ENCODE results near the gene TBATA.
"Not testable (repeated sequence)": the region's sequence is repeated elsewhere in the genome, so short reads cannot be mapped to it uniquely, and the experiment has no call there.

GRCh38 chr10:70768026-70768685 lies 17.0 kb downstream of the TBATA start:
- TF ChIP-seq CTCF, POLR2A (IDR thresholded peaks at IDR 0.05): not testable (repeated sequence)
